Hematopoietic multipotent progenitor cell treated with erythropoietin and hydrocortisone succinate and interleukin-3 and kit ligand, for 4 days (in vitro differentiated cells): ENCODE measurements around the gene PITPNM2.

Experiments used
- DNase-seq: peaks from one replicate; pipeline ENCODE4 v3.0.0-alpha.2; 2015

The PITPNM2 gene

GRCh38 chr12:123150744-123151456 lies at the start of gene PITPNM2:
Gene PITPNM2, minus strand, starts transcription at chr12:123151090. Its CDS starts 116,500 bp downstream, at chr12:123034590.
- peak; percentile 84 for DNase-seq

GRCh38 chr12:123200414-123200813 lies 49.5 kb upstream of the PITPNM2 start:
- DNase-seq: no peak

GRCh38 chr12:123199936-123200335 lies 49.0 kb upstream of the PITPNM2 start:
- DNase-seq: no peak

DNA sequence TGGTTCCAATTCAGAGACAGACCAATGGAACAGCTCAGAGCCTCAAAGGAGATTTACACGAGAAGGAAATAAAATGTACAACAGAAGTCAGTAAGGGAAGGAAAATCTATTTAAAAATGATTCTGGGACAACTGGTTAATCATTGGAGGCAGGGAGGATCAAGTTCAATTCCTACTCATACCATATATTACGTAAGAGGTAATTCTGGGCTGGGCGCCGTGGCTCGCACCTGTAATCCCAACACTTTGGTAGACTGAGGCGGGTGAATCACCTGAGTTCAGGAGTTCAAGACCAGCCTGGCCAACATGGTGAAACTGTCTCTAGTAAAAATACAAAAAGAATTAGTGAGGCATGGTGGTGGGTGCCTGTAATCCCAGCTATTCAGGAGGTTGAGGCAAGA lies 36.7 kb upstream of the PITPNM2 start:
- no peak for DNase-seq

DNA sequence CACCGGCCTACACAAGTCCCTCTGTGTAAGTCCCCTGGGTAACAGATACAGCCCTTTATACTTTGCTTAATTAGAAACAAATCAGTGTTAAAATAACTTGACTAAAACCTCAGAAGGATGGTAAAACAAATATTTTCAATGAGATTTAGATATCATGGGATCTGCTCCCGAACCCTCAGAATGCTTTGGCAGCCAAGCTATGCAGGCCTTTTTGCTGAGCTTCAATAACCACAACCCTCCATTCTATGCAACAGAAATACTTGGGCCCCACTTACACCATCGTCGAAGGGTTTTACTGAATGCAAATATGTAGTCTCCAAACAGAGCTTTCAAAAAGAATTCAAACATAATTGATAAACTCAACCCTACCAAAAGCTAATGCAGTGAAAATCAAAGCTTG lies 29.3 kb upstream of the PITPNM2 start:
- no peak for DNase-seq

DNA sequence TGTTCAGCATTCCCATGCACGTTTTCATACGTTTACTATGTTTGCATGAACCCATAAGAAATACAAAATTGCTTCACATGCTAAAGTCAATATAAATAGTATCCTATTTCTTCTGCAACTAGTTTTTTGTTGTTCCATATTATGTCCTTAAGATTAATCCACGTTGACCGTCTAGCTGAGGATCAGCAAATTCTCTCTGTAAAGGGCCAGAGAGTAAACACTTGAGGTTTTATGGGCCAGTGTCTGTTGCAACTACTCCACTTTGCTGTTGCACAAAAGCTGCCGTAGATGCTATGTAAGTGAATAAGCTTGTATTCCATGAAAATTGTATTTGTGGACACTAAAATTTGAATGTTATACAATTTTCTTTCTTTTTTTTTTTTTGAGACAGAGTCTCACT lies 21.1 kb upstream of the PITPNM2 start:
- no peak for DNase-seq

- DNase-seq: no peak
Observed at GRCh38 chr12:123167329-123167728, 16.4 kb upstream of the PITPNM2 start.

GRCh38 chr12:123165537-123165936 lies 14.6 kb upstream of the PITPNM2 start:
- DNase-seq: no peak

DNA sequence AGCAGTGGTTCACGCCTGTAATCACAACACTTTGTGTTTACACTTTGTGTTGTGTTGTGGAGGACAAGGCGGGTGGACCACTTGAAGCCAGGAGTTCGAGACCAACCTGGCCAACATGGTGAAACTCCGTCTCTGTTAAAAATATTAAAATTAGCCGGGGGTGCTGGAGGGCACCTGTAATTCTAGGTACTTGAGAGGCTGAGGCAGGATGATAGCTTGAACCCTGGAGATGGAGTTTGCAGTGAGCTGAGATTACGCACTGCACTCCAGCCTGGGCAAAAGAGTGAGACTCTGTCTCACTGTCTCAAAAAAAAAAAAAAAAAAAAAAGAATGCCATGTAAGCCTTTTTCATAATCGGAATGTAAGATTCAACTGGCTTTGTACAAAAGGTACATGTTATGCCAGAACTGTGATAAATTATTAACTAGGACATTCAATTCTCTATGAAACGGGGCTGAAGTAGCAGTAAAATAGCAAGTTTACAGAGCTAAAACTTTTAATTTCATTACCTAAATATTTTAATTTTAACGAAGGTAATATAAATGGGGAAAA lies 13.9 kb upstream of the PITPNM2 start:
- no peak for DNase-seq

- no peak for DNase-seq
Observed at GRCh38 chr12:123164222-123164621, 13.3 kb upstream of the PITPNM2 start.

- DNase-seq: no peak
Observed at GRCh38 chr12:123163227-123163626, 12.3 kb upstream of the PITPNM2 start.

DNA sequence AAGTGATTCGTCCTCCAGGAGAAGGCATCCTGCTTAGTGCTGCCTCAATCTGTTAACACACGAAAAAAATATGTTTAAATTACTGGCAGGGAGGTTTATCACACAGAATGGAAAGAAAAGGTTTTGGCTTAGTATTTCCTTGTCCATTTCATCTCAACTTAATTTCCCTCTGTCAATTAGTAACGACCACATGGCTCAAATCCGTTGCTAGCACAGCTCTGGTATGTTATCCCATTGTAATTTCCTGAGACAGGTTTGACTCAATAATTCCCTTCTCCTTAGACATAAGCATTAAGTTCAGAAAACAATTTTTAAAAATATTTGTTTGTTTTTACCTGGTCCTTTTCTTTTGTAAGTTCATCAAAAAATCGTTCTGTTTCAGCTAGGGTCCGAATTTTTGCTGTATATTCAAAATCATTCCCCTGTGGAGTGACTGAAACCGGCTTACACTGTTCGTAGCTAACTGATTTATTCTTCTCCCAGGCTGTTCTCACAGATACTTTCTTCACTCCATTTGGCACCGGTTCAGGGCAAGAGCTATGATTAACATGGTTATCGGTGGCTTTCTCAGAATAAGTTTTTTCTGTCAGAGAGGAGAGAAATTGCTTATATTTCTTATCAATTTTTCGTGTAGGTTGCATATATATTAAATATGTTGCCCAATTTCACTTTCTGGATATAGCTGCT lies 10.1 kb upstream of the PITPNM2 start:
- DNase-seq: no peak

DNA sequence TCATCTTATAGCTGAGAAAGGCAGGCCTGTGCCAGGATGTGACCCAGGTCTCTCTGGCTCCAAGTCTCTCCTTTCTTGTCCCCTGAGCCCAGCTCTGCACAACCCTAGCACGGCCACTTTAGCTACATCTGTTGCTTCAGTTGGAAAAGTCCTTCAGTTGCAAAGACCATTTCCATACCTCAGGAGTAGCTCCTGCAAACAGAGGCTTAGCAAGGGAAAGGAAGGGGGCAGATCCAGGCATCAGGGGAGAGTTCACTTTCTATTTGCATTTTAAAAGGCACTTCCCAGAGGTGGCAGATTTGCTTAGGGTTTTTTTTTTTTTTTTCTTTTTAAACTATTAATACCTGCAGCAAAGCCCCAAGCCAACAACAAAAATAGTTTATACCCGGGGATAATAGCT lies 3.0 kb upstream of the PITPNM2 start:
- no peak for DNase-seq

GRCh38 chr12:123152833-123153232 lies 1.9 kb upstream of the PITPNM2 start:
- DNase-seq: no peak

DNA sequence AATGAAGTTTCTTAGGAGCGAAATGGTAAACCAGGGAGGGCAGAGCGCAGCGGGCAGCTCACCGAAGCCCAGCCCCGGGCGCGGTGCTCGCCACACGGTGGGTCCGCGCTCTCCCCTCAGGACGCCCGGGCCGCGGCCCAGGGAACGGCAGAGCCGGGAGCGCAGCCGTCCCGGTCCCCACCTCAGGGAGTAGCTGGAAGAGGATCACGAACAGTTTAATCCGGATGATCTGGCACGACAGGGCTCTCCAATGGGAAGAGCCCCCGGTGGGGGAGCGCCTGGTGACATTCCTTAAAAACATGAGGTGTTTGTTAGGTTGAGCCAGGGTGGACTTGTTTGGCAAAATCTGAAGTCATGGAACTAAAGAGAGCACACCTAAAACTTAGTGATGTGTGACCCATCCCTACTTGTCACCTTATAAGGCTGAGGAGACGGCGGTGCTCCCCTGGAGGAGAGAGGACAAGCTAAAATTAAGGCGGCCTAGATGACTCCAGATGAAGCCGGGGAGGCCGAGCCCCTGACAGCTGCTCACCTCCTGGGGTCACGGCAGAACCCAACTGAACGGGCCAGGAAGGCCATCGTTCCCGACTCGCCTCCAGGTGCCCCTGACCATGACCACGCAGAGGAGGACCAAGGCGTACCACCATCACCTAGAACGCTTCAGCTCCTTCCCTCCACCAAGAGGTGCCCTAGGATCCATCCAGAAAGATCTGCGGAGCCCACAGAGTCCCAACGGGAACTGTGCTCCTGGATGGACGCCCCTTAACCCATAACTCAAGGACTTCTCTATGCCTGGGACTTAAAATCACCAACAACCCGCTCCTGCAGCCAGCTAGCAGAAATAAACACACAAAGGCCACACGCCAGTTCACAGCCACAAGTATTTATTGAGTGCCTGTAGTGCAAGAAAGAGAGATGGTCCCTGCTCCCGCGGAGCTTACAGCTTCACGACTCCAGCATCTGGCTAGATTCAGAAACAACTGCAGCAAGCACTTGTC lies 866 bp upstream of the PITPNM2 start:
- no peak for DNase-seq

DNA sequence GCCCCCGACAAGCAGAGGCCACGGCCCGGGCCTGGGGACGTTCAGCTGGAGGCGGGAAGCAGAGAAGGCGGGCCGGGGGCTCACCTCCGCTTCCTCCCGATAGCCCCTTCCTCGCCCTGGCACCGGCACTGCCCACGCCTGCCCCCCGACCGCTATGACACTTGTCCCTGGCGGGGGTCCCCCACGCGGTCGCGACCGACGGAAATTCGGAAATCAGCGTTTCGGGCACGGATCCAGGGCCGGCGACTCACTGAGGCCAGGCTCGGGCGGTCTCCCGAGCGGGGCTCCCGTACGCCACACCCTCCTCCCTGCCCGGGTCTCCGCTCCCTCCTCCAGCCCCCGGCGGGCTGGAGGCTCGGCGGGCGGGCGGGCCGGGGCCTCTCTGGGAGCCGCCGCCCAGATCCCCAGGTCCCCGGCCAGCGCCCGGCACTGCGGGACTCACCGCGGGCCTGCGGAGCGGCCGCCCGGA lies 581 bp downstream of the PITPNM2 start:
- peak; percentile 57 for DNase-seq

DNA sequence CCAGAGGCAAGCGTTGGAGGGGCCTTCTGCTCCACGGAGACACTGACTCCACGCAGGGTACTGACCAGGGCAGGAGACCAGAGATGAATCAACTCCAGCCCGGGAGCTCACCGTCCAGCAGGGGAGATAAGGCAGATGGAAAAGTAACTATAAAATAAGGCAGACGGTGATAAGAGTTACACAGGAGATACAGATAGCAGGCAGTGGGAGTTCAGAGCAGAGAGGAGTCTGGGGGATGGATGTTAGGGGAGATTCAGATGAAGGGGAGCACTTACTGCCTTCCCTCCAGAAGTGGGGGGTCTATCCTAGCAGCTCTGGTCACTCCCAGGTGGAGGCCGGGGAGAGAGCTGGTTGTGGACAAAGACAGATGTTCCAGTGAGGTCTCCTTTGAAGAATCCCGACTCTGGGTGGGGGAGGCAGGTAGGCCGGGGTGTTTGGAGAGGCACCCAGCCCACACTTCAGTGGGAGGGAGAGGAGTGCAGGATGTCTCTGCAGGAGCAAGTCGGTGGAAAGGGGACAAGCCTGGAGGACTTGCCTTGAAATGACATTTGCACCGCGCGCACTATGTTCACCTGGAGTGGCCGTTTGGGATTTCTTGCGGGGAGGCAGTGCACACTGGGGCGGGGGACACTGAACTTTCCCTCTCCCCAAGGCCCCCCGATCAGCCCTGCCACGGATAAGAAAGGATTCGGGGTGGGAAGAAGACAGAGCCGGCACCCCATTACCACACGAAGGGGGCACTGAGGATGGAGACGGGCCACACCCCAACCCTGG lies 1.2 kb downstream of the PITPNM2 start:
- peak; percentile 56 for DNase-seq

- DNase-seq: no peak
Observed at GRCh38 chr12:123149088-123149487, 1.8 kb downstream of the PITPNM2 start.

DNA sequence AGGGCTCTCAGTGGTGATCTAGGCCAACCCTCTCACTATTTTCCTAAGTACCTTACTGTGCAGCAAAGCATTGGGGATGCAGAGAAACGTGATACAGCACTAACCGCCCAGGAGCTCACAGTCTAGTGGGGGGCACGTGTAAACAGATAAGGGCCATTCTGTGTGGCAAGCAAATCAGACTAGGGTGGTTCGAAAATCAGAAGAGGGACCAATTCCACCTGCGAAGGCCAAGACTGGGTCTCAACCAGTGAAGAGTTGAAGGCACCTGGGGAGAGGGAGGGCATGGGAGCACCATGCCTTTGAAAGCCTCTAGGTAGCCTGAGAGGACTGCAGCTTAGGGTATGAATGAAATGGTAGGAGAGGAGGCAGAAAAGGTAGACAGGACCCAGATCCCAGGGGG lies 2.2 kb downstream of the PITPNM2 start:
- no peak for DNase-seq

DNA sequence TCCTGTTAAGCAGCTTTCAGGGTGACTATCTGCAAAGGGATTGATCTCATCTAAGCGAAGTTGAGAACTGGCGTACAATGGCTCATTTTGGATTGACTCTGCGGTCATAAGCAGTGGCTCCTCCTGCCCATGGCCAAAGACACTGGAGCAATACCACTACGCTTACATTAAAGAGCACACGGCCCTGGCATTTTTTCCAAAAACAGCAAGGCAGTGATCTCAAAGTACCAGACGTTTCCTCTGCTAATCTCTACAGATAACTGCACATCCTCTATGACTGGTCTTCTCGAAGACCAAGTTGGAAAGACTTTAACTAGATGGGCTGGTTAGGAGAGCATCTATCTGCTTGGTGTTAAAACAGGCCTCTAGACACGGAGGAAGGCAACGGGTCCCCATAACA lies 2.7 kb downstream of the PITPNM2 start:
- DNase-seq: peak; percentile 87

GRCh38 chr12:123145211-123145610 lies 5.7 kb downstream of the PITPNM2 start:
- DNase-seq: no peak
